DOHH2 (cell line): ENCODE data around the gene RAMP1.

Experiments
- CTCF ChIP-seq: fragments of 200-600 bp; sonication (generic); IDR thresholded peaks from one replicate; pipeline ENCODE4 v1.5.1; 2014; ENCODE audit warnings: antibody characterized with exemption, mild to moderate bottlenecking, low read depth, low read length; ENCODE audit not compliant: poor library complexity, severe bottlenecking
- EZH2phosphoT487 ChIP-seq: fragments of 200-600 bp; sonication (generic); IDR thresholded peaks from 2 replicates; pipeline ENCODE4 v1.6.1; 2017; ENCODE audit warnings: borderline replicate concordance, mild to moderate bottlenecking, antibody characterized with exemption, low read length, moderate library complexity, mixed read lengths

DNA sequence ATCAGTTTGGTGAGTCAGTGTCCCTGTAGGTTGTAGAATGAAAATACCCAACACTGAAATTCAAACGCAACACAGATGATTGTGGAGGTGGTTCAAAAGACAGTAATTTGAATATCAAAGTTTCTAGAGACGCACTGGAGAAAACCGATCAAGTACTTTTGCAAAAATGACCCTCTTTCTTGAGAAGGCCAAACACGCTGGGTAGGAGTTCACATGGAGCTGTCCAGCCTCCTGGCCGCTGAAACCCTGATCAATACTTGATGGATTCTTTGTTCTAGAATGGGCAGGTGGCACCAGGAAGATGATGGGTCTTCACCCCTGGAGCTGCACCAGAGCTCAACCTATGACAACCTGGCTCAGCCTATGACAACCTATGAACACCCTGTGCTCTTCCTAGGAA is 67.7 kb downstream of the RAMP1 start:
- TF ChIP-seq CTCF = no peak
- TF ChIP-seq EZH2phosphoT487 = no peak
